HG03095 (cell line): ENCODE results near the gene INIP.

ENCODE experiments used
- ATAC-seq: cut with Tn5 transposase; IDR thresholded peaks from one replicate; pipeline ENCODE4 v1.9.1; 2021; ENCODE audit warnings: moderate library complexity; ENCODE audit not compliant: unreplicated experiment

INIP gene, protein sequence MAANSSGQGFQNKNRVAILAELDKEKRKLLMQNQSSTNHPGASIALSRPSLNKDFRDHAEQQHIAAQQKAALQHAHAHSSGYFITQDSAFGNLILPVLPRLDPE

DNA sequence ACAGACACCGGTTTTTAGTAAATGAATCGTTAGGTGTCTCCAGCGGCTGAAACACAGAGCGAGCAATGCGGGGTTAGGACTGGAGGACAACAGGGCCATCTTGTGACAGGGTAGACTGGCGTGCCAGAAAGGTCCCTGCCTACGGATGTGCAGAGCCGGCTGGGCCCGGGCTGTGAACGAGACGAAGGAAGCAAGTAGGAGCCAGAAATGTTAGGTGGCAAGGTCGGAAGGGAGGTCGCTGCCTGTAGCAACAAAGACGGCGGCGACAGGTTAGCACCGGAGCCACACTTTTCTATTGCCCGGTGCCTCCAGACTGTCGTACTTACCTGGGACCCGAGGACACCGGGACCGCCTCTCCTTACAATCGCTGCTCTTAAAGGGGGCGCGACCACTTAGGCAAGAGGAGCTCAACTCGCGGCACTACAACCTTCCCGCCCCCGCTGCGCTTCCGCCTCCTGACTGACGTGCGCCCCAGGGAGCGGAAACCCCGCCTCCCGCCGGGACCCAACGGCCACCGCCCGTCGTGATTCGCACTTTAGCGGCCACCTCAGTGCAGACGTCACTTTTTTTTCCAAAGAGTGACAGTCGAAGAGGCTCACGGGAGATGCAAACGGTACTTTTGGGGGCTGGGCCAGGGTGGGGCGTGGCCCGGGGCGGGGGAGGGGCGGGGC lies at the start of gene INIP:
INIP (minus strand) TSS at position 457 of the 671 bp plus-strand sequence. CDS start 1,632 bp downstream, outside the sequence.
- peak; percentile 94 for ATAC-seq

DNA sequence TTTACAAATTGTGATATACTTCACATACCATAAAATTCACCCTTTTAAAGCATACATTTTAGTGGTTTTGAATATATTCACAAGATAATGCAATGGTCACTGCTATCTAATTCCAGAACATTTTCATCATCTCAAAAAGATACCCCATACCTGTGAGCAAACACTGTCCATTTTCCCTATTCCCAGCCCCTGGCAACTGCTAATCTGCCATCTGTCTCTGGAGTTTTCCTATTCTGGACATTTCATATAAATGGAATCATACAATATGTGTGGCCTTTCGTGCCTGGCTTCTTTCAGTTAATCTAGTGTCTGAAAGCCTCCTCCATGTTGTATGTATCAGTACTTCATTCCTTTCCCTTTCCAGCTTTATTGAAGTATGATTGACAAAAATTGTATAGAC lies 47.4 kb upstream of the INIP start:
- no peak for ATAC-seq

DNA sequence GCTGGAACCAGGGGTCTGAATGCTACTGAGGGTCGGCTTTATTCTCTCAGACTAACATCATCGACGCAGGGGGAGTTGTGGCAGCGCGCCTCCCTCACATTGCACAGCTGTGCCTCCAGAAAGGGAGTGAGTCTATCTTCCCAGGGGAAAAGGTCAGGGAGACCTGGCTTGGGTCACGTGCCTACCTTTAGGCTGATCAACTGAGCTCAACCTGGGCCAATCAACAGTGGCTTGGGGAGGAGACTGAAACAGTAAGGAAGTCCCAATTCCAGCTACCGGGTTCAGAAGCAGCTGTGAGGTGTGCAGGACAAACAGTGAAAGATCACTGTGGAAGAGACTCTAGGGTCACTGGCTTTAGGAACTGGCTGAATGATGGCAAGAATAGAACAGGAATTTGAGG lies 46.9 kb upstream of the INIP start:
- no peak for ATAC-seq

DNA sequence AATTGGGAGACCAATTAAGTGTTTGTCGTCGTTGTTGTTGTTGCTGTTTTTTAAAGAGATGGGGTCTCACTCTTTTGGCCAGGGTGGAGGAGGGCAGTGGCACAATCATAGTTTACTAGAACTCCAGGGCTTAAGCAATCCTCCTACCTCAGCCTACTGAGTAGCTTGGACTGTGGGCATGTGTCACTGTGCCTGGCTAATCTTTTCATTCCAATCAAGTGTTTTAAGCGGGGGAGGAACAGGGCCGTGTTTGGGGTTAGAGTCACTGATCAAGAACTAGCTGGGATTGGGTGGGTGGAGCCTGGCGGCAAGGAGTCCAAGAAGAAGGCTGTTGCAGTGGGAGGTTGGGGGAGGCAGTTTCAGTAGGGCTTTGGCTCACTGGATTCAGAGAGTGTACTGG lies 46.4 kb upstream of the INIP start:
- ATAC-seq: no peak

DNA sequence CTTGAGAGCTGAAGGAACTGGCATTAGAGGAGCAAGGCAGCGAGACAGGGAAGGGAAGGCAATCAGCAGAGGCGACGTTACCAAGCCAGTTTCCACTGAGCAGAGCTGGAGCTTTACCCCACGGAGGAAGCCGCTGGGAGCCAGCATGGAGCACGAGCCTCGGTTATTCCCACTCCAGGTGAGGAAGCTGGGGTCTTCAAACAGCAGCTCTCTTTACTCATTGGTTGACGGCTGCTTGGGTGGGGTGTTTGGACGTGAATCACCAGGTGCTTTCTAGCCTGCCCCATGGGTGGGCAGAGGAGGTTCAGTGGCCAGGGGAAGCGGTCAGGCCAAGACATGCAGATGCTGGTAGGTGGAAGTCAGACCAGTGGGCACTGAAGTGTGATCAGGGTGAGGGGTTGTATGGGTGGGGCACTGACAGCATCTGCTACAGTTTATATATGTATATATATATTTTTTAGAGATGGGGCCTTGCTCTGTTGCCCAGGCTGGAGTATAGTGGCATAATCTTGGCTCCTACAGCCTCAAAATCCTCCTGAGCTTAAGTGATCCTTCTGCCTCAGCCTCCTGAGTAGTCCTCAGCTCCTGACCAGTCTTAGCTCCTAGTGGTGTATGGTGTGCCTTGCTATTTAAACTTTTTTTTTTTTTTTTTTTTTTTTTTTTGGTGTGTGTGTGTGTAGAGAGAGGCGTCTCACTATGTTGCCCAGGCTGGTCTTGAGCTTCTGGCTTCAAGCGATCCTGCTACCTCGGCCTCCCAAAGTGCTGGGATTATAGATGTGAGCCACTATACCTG lies 45.0 kb upstream of the INIP start:
- no peak for ATAC-seq

DNA sequence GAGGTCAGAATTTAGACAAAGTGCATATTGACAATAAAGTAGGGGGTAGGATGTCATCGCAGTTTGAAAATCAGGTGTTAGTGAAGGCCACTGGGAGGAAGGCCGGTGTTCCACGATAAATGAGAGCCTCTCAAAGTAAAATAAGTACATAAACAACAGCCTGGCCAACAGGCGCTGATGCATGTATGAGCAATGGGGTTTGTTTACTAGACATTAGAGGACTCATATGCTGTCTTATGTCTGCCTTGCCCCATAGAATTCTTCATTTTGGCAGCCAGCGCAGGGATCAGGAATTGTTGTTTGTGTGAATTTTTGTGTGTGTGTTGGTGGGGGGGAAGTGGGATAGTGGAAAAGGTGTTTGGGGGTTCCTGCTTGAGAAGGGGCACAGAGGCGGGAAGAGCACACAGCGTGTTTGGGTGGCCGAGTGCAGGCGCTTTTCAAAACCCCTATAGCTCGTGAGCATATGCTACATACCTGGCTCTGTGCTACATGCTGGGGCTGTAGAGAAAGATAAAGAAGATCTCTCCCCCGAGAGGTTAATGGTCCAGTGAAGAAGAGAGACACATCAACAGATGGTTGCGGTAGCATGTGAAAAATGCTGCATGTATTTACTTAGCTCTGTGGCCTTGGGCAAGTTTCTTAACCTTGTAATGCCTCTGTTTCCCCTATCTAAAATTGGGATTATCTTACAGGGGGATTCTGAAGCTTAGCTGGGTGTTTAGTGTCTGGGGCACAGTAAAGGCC lies 44.2 kb upstream of the INIP start:
- ATAC-seq: no peak

DNA sequence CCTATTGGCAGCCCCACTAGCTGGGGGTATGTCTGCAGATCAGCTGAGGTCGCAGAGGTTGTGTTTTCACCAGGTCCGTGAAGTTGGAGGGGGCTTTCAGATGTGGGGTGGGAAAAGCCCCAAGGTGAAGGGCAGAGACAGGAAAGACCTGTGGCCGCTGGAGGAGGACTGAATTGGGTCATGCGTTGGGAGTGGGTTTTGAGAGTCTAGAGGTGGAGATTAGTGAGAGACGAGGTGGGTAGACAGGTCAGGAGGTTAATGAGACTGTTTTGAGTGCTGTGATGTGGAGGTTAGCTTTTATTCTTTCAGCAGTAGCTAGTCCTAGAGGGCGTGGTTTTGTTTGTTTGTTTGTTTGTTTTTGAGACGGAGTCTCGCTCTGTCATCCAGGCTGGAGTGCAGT lies 42.9 kb upstream of the INIP start:
- no peak for ATAC-seq

DNA sequence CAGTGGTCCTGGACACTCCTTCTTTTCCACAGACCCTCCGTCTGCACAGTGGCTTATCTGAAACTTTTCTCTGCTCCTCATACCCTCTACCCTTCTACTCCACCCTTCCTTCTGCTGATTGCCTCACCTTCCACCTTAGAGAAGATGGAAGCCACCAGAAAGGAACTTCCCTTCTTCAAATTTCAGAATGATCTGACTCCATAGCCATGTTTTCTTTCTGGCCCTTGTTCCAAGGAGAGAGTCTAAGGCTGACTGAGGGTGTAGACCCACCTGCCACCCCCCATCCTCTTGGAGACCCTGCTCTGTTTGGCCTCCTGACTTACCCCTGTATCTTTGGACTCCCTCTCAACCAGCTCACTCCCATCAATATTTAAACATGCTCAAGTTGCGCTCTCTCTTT lies 40.0 kb upstream of the INIP start:
- ATAC-seq: no peak

DNA sequence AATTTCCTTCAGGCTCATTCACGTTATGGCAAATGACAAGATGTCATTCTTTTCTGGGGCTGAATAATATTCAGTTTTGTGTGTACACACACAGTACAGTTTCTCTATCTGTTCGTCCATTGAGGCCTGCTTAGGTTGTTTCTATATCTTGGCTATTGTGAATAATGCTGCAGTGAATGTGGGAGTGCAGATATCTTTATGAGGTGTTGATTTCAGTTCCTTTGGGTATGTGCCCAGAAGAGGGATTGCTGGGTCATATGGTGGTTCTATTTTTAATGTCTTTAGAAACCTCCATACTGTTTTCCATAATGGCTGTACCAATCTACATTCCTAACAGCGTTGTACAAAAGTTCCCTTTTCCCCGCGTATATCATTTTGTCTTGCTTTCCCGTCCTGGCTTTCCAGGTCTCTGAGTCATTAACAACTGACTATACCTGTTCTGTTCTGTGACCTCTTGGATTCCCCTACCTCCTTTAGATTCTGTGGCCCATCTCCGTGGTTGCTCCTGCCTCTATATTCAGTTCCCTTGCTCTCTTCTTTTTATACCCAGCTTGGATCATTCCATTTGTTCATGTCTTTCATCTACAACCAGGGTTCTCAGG lies 39.5 kb upstream of the INIP start:
- ATAC-seq: no peak

DNA sequence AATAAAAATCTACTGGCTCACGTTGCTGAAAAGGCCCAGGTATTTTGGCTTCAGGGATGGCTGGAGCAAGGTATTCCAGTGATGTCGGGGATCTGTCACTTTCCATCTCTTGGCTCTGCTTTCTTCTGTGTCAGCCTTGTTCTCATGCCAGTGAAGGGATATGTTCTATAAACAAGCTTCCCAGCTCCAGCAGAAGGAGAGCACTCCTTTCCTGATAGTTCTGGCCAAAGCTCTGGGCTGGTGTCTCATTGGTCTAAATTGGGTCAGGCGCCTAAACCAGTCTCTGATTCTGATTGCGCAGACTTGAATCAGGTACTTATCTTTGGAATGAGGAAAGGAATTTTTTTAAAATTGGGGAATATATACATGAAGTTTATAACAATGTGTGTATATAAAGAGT lies 37.8 kb upstream of the INIP start:
- ATAC-seq: no peak

DNA sequence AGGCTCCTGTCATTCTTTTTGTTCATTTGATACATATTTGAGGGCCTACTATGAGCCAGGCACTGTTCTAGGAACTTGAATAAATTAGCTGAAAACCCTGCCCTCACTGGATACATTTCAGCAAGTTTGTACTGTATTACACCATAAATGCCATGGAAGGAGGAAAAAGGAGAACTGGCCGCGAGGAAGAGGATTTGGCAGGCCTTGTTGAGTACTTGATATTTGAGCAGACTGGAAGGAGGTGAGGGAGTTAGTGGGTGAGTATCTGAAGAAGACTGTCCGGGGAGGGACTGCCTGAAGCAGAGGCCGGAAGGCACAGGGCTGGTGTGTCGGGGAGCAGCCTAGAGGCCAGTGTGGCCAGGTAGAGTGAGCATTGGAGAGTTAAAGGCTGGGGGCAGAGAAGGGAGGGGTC lies 37.1 kb upstream of the INIP start:
- ATAC-seq: no peak

DNA sequence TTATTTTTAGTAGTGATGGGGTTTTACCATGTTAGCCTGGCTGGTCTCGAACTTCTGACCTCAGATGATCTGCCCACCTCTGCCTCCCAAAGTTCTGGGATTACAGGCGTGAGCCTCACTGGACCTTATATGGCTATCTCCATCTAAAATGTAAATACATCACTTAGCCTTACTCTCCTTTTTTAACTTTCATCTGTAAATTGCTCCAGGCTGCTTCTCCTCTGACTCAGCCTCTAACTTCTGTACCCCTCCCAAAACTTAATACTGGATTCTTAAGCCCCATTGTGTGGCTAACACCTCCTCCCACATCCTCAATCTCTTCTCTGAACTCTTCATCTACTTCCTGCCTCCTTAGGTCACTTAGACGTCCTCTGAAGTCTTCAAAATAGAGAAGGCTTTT lies 36.7 kb upstream of the INIP start:
- ATAC-seq: no peak

DNA sequence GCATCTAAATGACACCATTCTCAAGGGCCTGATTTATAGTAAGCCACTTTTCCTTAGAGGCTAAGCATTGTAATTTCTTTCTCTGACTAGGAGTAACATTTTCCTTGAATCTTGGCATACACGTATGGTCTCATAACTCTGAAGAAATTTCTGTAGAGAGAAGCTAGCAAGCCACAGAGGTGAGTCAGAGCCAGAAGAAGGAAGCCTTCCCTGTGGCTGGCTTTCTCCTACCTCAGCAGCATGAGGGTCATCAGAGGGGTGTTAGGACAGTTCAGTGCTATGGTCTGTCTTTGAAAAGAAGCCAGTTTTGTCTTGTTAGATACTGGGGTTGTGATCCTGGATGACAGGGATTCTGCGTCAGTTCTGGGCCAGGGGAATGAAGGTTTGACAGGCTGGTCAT lies 35.8 kb upstream of the INIP start:
- no peak for ATAC-seq

DNA sequence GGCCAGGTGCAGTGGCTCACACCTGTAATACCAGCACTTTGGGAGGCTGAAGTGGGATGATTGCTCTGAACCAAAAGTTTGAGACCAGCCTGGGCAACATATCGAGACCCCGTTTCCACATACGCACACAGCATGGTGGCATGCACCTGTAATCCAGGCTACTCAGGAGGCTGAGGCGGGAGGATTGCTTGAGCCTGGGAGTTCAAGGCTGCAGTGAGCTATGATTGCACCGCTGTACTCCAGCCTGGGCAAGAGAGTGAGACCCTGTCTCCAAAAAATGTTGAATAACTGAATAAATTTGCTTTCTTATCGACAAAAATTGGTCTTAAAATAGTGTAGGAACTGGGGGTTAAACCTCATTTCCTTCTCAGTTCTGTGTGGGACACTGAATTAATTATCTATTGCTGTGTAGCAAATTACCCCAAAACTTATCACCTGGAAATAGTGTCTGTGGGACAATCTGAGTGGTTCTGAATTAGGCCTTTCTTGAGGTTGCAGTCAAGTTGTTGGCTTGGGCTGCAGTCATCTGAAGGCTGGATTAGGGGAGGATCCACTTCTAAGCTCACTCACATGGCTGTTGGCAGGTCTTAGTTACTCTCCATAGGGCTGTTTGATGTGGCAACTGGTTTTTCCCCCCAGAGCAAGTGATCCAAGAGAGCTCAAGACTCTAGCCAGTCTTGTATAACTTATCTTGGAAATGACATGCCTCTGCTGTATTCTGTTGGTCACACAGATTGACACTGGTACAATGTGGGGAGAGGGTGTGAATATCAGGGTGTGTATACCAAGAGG lies 34.6 kb upstream of the INIP start:
- ATAC-seq: no peak

DNA sequence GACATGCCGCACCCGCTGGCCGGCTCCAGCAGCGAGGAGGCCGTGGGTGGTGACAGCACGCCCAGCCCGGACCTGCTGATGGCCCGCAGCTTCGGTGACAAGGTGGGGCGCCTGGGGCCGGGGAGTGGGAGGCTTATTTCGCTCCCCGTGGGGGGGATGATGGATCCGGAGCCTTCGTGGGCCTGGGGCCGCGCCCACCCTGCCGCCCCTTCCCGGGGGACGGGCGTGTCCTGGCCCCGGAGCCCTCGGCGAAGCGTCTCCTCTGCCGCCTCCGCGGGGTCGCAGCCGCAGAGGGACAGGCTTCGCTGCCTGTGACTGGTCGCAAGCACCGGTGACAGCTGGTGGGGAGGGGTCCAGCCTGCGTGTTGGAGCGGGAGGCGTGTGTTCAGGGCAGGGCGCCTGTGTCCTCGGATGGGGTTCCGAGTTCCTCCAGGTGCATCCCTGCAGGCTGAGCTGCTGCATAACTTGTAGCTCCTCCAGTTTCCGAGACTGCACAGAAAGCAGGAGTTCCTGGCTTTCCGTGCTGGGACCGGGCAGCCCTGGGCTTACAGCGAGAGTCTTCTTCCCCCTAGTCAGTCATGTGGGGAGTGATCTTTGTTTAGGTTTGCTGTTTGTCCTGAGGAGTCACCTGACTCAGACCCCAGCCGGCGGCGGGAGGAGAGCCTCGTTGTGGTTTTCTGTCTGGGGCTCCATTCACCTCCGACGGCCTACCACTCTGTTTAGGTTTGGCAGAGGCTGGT lies 33.3 kb upstream of the INIP start:
- peak; percentile 25 for ATAC-seq

DNA sequence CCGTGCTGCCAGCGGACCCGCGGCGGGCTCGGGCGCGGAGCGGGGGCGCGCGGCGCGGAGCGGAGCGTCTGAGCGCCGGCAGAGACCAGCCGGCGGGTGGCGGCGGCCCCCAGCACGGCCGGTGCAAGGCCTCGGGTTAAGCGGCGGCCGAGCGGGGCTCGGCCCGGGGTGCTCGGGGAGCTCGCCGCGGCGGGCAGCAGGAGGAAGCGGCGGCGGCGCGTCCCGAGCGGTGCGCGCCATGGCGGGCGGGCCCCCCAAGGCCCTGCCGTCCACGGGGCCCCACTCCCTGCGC lies 32.8 kb upstream of the INIP start:
- no peak for ATAC-seq

DNA sequence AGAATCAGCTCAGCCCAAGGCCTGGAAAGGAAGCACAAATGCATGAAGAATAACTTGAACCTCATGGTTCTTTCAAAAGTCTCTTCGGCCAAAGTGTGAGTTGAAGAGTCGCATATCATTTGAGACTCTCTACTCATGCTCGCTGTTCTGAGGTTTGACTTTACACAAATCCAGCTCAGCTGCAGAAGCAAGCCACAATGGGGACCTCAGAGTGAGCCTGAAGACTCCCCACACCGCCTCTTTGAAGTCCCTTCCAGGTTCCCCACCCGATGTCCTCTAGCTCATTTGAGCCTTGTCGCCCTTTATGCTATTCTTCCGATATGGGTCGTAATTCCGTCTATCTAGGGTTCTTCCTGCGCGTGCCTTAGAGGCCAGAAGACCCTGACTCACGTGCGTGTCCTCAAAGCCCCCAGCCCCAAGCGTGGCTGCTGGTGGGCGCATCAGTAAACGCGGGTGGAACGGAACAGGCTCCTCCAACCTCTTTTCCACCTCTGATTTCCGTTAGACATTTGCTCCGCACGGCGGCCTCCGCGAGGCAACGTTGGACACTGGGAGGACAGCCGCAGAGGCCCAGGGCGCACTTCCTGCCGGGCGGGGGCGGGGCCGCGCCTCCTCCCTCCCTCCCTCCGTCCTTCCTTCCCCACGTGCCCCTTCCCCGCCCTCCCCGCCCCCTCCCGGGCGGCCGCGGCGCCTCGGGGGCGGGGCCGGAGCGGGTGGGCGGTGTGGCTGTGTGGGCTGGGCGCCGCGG lies 32.3 kb upstream of the INIP start, which contains the start of gene SNX30:
SNX30 (plus strand) TSS at position 745 of the 748 bp plus-strand sequence. CDS start 242 bp downstream, outside the sequence.
- peak; percentile 71 for ATAC-seq

DNA sequence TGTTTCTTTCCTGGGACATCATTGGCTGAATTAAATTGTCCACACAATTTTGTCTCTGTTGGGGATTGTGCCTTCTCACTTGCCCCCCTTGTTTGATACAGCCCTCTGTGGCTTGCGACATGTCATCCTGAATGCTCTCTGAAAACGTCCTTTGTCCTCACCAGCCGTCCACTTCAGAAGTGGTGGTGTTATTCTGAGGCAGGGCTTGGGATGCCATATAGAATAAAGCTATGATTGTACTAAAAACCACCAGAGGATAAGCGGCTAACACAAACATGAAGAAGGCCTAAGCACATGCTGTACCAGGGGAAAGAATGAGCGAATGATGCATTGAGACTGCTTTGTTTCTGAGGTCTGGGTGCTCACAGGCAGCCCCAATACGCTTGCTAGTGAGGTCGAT lies 29.2 kb upstream of the INIP start:
- ATAC-seq: no peak

DNA sequence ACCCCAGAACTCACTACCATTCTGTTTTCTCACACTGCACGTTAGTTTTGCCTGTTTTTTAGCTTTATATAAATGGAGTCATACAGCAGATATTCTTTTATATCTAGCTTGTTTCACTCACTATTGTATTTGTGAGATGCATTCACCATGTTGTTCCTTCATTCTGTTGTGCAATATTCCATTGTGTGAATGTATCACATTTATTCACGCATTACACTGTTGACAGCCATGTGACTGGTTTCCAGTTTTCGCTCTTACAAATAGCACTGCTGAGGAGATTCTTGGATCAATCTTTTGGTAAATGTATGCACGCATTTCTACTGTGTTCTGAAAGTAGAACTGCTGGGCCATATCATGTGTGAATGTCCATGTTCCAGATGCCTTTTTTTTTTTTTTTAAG lies 26.3 kb upstream of the INIP start:
- ATAC-seq: no peak
